ENCODE data around the gene GSE1.

Gene GSE1

GRCh38 chr16:85612801-85613603 is at the start of gene GSE1:
Gene GSE1, plus strand, starts transcription at chr16:85613322. Its CDS starts 70 bp downstream, at chr16:85613392.
- no peak for DNase-seq (ENCODE audit: low spot score)

DNA sequence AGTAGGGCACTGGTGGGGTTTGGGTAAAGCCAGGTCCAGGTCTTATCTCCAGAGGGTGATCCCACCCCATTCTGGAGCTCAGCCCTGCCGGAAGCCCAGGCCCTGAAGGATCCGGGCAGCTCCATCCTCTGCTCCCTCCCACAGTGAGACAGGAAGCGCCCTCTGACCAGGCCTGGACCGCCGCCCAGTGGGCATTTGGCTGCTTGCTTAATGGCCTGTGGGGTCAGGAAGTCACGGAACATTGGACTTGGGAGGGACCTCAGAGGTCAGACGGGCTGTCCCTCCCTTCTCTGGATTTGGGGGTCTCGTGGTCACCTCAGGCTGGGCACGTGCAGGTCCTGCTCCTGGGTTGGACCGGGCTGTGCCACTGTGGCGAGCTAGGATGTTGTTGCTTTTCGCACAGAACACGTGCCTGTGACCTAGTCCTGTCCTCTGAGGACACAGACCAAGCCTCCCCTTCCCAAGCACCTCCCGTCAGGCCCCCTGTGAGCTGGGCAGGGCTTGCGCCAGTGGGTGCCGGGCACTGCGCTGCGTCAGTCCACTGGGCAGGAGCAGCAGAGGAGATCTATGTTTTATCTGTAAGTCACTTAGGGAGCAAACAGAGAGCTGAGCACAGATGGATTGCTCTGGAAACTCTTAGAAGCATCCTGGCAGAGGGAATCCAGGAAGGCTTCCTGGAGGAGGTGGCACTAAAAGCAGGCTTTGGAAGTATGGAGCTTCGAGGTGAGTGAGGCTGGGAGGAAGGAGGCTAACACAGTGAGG is 49.4 kb upstream of the GSE1 start:
- no peak for DNase-seq (ENCODE audit: low spot score)

DNA sequence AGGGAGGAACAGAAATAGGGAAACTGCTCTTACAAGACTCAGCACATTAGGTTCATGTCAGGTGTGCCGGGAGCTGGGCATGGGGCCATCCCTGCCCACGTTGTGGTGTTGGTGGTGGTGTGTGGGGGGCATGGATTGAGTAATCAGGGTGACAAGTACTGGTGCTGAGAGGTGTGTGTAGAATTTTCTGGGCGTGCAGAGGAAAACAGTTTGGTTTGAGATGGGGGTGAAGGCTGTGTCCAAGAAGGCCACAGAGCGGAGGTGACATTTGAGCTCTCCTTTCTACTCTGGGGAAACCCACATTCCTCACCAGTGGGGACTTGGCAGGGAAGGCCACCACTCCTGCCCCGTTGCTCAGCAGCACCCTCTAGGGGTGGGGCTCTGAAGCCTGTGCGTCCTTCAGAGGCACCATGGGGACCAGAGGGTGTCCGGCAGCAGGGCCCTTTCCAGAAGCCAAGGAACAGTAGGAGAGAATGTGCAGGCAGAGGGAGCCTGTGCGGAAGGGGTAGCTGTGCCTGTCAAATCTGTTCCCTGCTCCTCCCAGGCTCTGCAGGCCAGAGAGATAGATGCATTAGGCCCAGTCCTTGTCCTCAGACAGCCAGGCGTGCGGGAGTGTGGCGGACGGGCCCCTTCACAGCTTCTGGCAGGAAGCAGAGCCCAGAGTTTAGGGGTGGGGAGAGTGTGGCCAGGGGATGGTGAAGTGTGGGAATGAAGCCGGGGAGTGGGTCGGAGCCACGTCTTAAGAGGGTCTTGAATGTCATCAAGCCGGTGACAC is 48.7 kb upstream of the GSE1 start:
- no peak for DNase-seq (ENCODE audit: low spot score)

- no peak for DNase-seq (ENCODE audit: low spot score)
Measured at GRCh38 chr16:85565340-85565739, 47.8 kb upstream of the GSE1 start.

DNA sequence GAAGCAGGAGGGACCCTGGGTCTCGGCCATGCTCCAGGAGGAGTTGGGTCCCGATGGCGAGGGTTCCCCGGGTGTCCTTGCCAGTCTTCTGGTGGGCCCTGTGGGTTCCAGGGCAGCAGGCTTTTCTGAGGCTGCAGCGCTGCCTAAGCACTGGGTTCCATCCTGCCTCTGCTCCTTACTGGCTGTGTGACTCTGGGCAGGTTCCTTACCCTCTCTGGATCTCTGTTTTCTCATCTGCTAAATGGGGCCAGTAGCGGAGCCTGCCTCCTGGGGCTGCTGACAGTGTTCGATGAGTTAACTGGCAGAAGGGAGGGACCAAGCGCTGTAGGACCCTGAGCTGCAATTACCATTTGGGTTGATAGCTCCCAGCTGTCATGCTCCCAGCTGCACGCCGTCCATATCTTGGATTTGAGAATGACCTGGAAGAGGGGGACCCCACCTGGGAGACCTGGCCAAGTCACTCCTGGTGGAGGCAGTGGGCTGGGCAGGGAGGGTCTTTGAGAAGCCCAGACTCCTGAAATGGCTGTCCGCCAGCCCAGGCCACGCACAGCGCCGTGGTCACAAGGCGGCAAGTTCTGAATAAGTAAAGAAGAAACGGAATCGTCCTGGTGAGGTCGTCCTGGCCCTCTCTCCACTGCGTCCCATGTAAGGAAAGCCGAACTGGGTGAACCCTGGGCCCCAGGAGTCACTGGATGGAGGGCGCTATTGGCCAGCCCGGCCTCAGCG is 47.2 kb upstream of the GSE1 start:
- no peak for DNase-seq (ENCODE audit: low spot score)

- DNase-seq (ENCODE audit: low spot score), result no peak
Measured at GRCh38 chr16:85566561-85567100, 46.5 kb upstream of the GSE1 start.

- DNase-seq (ENCODE audit: low spot score), result no peak
Measured at GRCh38 chr16:85567101-85567866, 45.8 kb upstream of the GSE1 start.

- no peak for DNase-seq (ENCODE audit: low spot score)
Measured at GRCh38 chr16:85567935-85568334, 45.2 kb upstream of the GSE1 start.

GRCh38 chr16:85568519-85568918 is 44.6 kb upstream of the GSE1 start:
- DNase-seq (ENCODE audit: low spot score), result no peak

DNA sequence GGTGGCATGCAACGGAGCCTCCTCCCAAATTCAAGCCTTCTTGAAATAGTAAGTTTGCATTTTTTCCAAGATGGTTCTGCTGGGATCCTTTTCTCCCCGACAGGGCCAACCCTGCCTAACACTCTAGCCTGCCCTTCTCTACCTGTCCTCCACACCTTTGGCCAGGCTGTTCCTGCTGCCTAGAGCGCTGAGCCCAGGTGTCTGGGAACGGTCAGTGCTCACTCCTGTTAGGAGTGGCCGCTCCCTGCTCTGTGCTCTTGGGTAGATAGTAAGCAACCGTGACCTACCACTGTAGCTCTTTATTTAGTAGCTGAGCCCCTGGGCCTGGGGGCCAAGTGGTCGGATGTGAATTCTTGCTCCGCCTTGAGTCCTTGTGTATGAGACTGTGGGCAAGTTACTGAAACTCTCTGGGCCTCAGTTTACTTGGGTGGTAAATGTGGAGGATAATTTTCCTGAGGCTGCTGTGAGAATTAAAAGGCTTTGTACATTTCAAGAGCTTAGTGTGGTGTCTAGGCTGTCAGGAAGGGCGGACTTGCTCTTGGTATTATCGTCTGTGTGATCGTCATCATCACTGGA is 44.0 kb upstream of the GSE1 start:
- DNase-seq (ENCODE audit: low spot score), result no peak

DNA sequence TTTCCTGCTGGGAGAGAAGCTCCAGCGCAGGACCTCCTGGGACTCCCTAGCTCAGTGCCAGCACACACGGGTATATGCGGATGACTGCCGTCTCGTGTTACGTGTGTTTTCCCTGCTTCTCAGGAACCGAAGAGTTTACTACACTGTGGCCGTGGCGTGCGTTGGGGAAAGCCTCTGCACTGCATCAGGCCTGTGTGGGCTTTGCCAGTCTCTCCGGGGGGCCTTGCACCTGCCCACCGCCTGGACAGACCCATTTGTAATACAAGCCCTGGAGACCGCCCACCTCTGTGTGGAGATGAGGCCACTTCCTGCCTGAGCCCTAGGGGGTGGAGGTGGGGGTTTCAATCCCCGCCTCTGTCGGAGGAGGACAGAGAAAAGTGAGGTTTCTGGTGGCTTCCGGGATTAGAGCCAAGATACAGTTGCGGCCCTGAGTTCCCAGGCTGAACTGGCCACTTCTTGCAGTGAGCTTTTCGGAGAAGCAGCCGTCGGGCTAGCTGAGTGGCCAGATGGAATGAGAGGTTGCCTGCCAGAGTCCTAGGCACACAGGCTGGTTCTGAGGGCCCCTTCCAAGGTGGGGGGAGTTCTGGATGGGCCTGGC is 43.4 kb upstream of the GSE1 start:
- no peak for DNase-seq (ENCODE audit: low spot score)

DNA sequence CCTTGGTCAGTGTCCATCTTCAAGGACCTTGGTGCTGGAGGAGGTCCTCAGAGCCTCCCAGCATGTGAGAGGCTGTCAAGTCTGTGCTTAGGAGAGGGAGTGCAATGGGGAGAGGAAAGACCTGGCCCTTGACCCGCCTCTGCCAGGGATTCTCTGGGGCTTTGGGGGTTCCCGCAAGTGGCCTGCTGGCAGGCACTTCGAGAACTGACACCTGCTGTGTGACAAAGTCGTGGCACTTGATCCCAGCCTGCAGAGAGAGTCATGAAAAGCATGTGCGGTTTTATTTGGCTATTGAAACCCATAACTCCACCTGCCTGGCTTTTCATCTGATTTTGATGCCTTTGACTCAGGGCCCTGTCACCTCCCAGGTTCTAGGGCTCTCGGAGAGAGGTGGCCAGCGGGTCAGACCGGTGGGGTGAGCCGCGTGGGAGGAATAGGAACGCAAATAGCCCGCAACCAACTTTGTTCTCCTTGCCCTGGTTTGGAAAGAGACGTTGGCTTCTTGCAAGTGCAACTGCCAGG is 42.8 kb upstream of the GSE1 start:
- no peak for DNase-seq (ENCODE audit: low spot score)

DNA sequence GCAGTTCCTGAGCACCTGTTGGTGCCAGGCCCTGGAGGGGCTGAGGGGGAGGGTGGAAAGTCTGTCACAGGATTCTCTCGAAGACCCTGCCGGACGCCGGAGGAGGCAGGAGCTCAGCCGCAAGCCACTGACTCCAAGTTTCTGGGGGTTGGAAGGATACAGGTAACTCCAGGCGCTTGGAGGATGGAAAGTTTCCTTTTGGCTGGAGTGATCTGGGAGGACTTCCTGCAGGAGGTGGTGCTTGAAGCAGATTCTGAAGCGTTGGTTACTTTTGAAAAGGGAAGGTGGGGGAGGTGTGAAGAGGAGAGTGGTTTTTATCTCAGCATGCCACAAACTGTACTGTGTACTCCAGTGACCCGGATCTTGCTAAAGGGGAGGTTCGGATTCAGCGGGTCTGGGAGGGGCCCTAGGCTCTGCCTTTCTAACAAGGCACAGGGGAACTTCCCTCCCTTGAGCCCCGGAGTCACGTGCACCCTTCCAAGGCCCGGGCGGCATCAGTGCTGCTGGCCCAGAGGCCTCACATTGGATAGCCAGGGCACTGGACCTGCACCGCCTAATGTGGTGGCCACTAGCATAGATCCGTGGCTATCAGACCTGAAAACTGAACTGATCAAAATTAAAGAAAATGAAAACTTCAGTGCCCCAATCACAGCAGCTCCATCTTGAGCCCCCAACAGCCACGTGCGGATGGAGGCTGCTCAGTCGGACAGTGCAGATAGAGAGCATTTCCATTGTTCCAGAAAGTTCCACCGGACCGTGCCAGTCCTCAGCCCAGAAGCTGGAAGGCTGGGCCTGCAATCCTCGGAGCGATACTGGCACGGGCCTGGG is 42.2 kb upstream of the GSE1 start:
- no peak for DNase-seq (ENCODE audit: low spot score)

DNA sequence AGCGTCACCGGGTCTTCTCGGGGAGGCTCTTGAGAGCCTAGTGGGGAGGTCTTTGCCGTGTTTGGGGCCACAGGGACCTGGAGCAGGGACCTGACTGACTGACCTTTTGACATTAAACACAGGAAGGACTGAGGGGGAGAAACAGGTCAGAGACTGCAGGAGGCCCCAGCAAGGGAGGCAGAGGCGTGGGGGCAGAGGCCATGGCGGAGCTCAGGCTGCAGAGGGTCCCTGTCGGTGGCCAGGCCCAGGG is 41.6 kb upstream of the GSE1 start:
- no peak for DNase-seq (ENCODE audit: low spot score)

DNA sequence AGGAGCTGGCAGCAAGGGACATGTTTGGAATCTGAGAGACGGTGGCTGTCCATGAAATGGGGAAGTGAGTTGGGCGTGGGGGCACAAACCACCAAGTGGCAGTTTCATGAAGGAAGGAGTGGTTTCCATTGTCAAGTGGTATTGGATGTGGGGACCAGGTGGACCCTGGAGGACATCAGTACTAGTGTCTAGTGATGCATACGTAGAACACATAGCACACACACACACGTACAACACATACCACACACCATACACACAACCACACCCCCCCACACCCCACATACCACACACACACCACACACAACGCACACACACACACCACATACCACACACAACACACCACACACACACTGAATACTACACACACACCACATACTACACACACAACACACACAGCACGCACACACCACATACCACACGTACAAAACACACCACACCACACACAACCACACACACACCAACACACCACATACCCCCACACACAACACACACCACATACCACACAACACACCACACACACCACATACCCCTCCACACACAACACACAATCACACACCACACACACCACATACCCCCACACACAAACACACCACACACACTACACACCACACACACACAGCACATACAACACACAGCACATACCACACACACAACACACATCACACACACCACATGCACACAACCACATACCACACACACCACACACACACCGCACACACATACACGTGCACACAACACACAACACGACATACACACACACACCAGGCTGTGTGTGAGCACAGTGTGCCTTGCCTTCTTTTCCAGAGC is 41.1 kb upstream of the GSE1 start:
- no peak for DNase-seq (ENCODE audit: low spot score)

DNA sequence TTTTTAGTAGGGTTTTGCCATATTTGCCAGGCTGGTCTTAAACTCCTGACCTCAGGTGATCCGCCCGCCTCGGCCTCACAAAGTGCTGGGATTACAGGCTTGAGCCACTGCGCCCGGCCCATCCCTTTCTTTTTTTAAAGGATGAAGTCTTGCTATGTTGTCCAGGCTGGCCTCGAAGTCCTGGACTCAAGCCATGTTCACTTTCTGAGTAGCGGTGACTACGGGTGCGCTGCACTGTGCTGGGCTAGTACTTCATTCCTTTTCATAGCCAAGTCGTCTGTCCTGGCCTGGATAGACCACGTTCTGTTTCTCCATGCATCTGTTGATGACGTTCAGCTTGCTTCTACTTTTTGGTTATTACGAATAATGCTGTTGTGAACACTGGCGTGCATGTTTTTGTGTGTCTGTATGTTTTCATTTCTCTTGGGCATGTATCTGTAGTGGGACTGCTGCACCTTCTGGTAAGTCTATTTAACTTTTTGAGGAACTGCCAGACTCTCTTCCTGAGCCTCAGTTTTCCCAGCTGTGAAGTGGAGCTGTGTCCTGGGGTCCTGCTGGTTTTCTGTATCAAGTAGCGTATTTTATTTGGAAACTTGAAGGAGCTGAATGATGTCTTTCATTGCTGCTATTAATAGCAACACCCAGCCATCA is 40.0 kb upstream of the GSE1 start:
- no peak for DNase-seq (ENCODE audit: low spot score)

DNA sequence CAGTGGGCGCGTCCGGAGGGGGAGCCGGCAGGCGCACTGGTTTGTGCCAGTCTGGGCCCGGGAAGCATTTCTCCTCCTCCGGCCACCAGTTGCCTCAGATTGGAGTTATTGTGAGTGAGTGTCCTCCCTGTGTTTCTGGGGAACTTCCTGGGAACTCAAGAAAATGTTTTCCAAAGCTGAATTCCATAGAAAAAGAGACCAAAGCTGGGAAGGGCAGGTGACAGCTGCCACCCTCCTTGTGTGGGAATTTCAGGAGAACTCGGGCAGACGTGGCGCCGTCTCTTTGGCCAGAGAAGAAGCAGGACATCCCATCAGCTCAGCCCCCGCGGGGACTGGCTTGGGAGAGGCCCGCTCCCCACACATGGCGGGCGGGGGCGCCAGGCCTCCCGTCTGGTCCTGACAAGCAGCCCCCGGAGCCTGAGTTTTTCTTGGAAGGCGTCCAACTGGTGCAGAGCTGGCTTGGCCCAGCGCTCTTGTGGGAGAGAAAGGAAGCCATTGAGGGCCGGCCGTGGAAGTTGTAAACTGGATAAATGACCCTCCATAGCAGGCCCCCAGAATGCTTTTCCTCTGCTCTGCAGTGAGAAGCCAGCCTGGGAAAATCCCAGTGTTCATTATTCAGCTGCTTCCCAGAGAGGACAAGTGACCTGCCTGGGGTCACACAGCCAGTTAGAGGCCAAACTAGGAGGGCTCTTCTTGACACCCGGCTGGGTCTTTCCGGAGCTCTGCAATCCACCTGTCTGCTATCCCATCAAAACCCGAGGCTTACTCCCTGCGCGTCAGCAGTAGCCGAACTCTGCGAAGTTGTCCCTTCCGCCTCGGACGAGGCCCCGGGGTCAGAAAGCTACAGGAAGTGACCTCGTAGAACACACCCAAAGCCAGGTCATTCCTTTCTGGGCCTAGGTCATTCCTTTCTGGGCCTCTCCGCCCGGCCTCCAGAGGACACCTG is 39.2 kb upstream of the GSE1 start:
- DNase-seq (ENCODE audit: low spot score), result no peak
